ENCODE results near the gene CALR3. TPM values are rescaled to one million over a fixed set of nuclear protein-coding genes. Genes with fewer than 3 reads are reported as not detected.
"Not testable (repeated sequence)": the region's sequence is repeated elsewhere in the genome, so short reads cannot be mapped to it uniquely, and the experiment has no call there.

The CALR3 gene
- total RNA-seq, 2 donors from 2014 or later = not detected

DNA sequence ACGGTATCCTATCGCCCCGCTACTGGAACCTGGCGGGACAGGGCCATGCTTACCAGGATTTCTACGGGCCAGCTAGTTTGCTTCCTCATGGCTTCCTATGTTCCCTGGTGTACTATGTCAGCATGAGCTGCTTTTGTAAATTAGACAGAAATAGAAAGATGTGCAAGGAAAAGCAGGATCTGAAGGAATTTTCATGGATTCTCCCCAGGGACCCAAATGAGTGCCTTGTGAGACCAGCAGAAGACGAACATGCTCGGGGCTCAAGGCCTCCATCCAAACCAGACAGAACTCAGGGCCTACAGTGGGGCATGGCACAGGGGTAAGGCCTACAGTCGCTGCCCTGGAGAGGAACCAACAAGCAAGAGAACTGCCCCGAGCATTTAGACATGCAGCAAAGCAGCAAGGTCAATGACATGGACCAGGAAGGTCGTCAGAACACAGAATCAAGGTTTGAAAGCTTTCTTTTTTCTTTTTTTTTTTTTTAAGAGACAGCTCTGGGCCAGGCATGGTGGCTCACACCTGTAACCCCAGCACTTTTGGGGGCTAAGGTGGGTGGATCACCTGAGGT is 41.5 kb downstream of the CALR3 start:
- Histone ChIP-seq H3K36me3 (no peaks in the 10 kb centered on the region), H3K4me3 (no peak overlapping the region), H3K27ac (peak overlapping the region; percentile 1 to 30), H3K27me3 (replicated peaks; ENCODE audit: insufficient read depth) (no peaks in the 10 kb centered on the region), H3K4me1 (ENCODE audit: control insufficient read depth in 1 of 2, low read depth in 2 of 2) (peaks cover 30 to 45% of the 10 kb centered on the region in 2 donors), H3K9me3 (no peaks in the 10 kb centered on the region)
- no peak for DNase-seq (ENCODE audit: low spot score)
- no peak for ATAC-seq (ENCODE audit: insufficient number of reproducible peaks, low FRiP score, low read depth)
- TF ChIP-seq, protein P1, sequence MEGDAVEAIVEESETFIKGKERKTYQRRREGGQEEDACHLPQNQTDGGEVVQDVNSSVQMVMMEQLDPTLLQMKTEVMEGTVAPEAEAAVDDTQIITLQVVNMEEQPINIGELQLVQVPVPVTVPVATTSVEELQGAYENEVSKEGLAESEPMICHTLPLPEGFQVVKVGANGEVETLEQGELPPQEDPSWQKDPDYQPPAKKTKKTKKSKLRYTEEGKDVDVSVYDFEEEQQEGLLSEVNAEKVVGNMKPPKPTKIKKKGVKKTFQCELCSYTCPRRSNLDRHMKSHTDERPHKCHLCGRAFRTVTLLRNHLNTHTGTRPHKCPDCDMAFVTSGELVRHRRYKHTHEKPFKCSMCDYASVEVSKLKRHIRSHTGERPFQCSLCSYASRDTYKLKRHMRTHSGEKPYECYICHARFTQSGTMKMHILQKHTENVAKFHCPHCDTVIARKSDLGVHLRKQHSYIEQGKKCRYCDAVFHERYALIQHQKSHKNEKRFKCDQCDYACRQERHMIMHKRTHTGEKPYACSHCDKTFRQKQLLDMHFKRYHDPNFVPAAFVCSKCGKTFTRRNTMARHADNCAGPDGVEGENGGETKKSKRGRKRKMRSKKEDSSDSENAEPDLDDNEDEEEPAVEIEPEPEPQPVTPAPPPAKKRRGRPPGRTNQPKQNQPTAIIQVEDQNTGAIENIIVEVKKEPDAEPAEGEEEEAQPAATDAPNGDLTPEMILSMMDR (IDR thresholded peaks at IDR 0.05) = no peak

DNA sequence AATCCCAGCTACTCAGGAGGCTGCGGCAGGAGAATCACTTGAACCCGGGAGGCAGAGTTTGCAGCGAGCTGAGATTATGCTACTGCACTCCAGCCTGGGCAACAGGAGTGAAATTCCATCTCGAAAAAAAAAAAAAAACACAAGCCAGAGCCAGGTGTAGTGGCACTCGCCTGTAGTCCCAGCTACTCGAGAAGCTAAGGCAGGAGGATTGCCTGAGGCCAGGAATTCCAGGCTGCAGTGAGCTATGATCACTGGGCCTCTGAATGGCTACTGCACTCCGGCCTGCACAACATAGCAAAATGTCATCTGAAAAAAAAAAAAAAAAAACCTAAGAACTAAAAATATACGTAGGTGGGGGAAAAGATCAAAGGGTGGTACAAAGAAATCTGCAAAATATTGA is 43.6 kb downstream of the CALR3 start:
- TF ChIP-seq, protein P1 (IDR thresholded peaks at IDR 0.05) = no peak
- Histone ChIP-seq H3K27ac (no peak overlapping the region), H3K9me3 (no peaks in the 10 kb centered on the region), H3K4me3 (no peak overlapping the region), H3K4me1 (ENCODE audit: control insufficient read depth in 1 of 2, low read depth in 2 of 2) (peaks cover 24 to 36% of the 10 kb centered on the region in 2 donors), H3K36me3 (no peaks in the 10 kb centered on the region), H3K27me3 (replicated peaks; ENCODE audit: insufficient read depth) (no peaks in the 10 kb centered on the region)
- no peak for DNase-seq (ENCODE audit: low spot score)
- ATAC-seq (ENCODE audit: insufficient number of reproducible peaks, low FRiP score, low read depth) = no peak

DNA sequence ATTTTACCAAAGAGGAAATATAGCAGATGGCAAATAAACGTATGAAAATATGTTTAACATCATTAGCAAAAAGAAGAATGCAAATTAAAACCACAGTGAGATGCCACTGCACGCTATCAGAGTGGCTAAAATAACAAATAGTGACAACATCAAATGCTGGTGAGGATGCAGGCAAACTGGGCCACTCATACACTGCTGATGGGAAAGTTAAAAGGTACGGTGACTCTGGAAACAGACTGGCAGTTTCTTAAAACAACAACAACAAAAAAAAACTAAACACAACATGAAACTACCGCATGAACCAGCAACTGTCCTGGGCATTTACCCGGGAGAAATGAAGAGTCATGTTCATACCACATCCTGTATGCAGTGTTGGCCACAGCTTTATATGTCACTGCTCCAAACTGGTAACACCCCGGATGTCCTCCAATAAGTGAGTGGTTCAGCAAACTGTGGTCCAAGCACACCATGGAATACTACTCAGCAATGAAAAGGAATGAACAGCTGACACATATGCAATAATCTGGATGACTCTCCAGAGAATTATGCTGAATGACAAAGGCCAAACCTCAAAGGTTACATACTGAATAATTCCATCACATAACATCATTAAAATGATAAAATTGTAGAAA is 46.5 kb downstream of the CALR3 start:
- ATAC-seq (ENCODE audit: insufficient number of reproducible peaks, low FRiP score, low read depth) (no peak), DNase-seq (ENCODE audit: low spot score) (no peak)
- Histone ChIP-seq H3K4me1 (ENCODE audit: control insufficient read depth in 1 of 2, low read depth in 2 of 2) (peaks cover 29 to 33% of the 10 kb centered on the region in 2 donors), H3K27me3 (replicated peaks; ENCODE audit: insufficient read depth) (no peaks in the 10 kb centered on the region), H3K36me3 (no peaks in the 10 kb centered on the region), H3K4me3 (no peak overlapping the region), H3K9me3 (no peaks in the 10 kb centered on the region), H3K27ac (no peak overlapping the region)
- TF ChIP-seq, protein P1 (IDR thresholded peaks at IDR 0.05) = no peak

DNA sequence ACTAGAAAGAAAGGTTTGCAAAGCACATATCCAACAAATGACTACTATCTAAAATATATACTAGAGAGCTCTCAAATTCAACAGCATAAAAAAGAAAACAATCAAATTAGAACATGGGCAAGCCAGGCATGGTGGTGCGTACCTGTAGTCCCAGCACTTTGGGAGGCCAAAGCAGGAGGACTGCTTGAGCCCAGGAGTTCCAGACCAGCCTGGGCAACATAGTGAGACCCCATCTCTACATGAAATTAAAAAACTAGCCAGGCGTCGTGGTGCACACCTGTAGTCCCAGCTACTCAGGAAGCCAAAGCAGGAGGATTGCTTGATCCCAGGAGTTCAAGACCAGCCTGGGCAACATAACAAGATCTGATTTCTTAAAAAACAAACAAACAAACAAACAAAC is 47.1 kb downstream of the CALR3 start:
- not testable (repeated sequence) for H3K9me3 ChIP-seq; ATAC-seq (ENCODE audit: insufficient number of reproducible peaks, low FRiP score, low read depth); H3K27ac ChIP-seq; DNase-seq (ENCODE audit: low spot score); H3K36me3 ChIP-seq; H3K4me3 ChIP-seq; H3K27me3 ChIP-seq (replicated peaks; ENCODE audit: insufficient read depth)
- H3K4me1 ChIP-seq (ENCODE audit: control insufficient read depth in 1 of 2, low read depth in 2 of 2) = peaks cover 24 to 27% of the 10 kb centered on the region in 2 donors

DNA sequence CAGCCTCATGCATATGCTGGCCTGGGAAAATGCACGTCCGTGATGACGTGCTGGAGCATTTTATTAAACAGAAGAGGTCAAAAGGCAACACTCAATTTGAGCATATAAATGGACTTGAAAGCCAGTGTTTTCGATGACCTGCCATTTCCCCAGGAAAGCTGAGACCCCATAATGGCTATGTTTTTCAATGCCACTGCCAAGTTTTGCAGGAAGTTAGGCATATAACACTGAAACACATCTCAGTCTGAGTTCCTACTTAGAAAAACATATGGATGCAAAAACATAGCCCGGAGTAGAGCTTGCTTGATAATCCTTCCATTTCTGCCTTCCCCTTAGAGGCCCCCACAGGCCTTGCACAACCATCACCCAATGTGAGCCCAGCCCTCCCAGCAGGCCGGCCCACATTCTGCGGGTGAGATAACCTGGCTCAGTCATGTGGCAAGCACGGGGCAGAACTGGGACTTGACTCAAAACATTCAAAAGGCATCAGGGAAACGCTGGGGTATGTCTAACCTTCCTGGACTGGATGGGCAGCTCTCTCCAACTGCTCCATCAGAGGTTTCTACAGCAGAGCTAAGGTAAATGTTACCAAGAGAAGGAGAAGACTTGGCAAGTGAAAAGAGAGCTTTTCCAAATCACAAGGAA is 49.1 kb downstream of the CALR3 start:
- Histone ChIP-seq H3K27me3 (replicated peaks; ENCODE audit: insufficient read depth) (no peaks in the 10 kb centered on the region), H3K27ac (peak overlapping the region in 1 of 2 donors; percentile 40), H3K36me3 (no peaks in the 10 kb centered on the region), H3K4me1 (ENCODE audit: control insufficient read depth in 1 of 2, low read depth in 2 of 2) (peaks cover 17 to 25% of the 10 kb centered on the region in 2 donors), H3K9me3 (no peaks in the 10 kb centered on the region), H3K4me3 (no peak overlapping the region)
- DNase-seq (ENCODE audit: low spot score) (no peak), ATAC-seq (ENCODE audit: insufficient number of reproducible peaks, low FRiP score, low read depth) (no peak)
- TF ChIP-seq, protein P1 (IDR thresholded peaks at IDR 0.05) = no peak

Measured in thoracic aorta (tissue), 2 donors.